ENCODE data around the gene FSTL4.

DNA sequence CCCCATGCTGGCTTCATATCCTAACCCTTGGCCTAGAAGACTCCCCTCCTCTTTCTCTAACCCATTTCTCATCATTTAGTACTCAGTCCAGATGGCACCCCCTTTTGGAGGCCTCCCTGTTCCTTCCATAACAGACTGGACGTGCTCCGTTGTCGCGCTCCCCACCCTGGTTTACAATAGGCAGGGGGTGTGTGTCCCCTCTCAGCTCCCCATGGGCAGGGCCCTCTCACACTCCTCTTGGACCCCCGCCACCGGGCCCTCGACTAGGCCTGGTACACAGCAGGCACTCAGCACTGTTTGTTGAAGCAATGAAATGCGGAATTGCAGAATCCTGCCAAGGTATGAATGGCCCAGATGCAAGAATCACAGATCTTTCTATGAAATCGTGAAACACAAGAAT, 227.4 kb downstream of the FSTL4 start:
- TF ChIP-seq, protein P1, sequence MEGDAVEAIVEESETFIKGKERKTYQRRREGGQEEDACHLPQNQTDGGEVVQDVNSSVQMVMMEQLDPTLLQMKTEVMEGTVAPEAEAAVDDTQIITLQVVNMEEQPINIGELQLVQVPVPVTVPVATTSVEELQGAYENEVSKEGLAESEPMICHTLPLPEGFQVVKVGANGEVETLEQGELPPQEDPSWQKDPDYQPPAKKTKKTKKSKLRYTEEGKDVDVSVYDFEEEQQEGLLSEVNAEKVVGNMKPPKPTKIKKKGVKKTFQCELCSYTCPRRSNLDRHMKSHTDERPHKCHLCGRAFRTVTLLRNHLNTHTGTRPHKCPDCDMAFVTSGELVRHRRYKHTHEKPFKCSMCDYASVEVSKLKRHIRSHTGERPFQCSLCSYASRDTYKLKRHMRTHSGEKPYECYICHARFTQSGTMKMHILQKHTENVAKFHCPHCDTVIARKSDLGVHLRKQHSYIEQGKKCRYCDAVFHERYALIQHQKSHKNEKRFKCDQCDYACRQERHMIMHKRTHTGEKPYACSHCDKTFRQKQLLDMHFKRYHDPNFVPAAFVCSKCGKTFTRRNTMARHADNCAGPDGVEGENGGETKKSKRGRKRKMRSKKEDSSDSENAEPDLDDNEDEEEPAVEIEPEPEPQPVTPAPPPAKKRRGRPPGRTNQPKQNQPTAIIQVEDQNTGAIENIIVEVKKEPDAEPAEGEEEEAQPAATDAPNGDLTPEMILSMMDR (IDR thresholded peaks at IDR 0.05) = no peak
- TF ChIP-seq EP300 (IDR thresholded peaks at IDR 0.05; ENCODE audit: low read depth) (no peak), POLR2A (IDR thresholded peaks at IDR 0.05) (no peak)

Measured in transverse colon (tissue), 3 donors.